ENCODE measurements around the gene WBP2.

DNA sequence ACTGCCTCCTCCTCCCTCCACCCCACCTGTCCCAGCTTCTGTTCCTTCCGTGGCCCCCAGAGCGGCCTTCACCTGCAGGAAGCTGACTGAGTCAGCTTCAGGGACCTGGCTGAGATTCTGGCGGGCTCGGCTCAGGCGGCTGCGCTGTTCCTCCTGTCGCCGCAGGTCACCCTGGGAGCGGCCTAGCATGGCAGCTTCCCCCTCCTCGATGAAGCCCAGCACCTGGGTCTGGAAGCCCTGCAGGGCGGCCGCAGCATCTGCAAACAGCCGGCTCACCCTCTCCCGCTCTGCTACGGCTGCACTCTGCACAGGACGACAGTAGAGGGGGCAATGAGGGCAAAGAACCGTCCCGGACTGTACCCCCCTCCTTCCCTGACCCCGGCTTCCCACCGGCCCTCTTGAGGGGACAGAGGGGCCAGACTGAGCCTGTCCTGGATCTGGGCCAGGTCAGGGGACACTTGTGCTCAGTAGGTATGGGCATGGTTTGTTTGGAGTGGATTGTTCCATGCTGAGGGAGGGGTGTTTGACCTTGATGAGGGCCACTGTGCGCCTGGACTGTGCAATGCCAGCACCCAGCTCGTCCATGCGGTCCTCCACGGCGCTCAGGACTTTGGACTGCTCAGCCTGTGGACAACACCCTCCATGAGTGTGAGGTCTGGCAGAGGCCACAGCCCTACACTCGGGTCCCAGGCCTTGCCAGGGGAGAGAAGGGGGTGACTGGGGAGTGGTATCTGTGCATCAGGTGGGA is 21.2 kb upstream of the WBP2 start:
- TF ChIP-seq, protein P1, sequence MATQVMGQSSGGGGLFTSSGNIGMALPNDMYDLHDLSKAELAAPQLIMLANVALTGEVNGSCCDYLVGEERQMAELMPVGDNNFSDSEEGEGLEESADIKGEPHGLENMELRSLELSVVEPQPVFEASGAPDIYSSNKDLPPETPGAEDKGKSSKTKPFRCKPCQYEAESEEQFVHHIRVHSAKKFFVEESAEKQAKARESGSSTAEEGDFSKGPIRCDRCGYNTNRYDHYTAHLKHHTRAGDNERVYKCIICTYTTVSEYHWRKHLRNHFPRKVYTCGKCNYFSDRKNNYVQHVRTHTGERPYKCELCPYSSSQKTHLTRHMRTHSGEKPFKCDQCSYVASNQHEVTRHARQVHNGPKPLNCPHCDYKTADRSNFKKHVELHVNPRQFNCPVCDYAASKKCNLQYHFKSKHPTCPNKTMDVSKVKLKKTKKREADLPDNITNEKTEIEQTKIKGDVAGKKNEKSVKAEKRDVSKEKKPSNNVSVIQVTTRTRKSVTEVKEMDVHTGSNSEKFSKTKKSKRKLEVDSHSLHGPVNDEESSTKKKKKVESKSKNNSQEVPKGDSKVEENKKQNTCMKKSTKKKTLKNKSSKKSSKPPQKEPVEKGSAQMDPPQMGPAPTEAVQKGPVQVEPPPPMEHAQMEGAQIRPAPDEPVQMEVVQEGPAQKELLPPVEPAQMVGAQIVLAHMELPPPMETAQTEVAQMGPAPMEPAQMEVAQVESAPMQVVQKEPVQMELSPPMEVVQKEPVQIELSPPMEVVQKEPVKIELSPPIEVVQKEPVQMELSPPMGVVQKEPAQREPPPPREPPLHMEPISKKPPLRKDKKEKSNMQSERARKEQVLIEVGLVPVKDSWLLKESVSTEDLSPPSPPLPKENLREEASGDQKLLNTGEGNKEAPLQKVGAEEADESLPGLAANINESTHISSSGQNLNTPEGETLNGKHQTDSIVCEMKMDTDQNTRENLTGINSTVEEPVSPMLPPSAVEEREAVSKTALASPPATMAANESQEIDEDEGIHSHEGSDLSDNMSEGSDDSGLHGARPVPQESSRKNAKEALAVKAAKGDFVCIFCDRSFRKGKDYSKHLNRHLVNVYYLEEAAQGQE (IDR thresholded peaks at IDR 0.05; ENCODE audit: insufficient read depth in 1 of 2, low read depth in 2 of 2, low read length in 2 of 2): no peak
- TF ChIP-seq POLR2AphosphoS5 (IDR thresholded peaks at IDR 0.05; ENCODE audit: low read depth, low read length): no peak
- no peak for TF ChIP-seq SIN3A (IDR thresholded peaks at IDR 0.05; ENCODE audit: borderline replicate concordance, insufficient read depth, low read length)
